Measurements from ENCODE around the gene TAF11L13.

- TF ChIP-seq POLR2A (IDR thresholded peaks at IDR 0.05) (no peak), CTCF (IDR thresholded peaks at IDR 0.05) (no peak)
These were observed 6.2 kb upstream of the TAF11L13 start for GRCh38 chr5:17625686-17626085.

Data from heart left ventricle (tissue), 13 donors.